AG10803 (cell line): ENCODE results near the gene ATP8A2.

Source experiments
- DNase-seq: peaks from one replicate; pipeline ENCODE4 v3.0.0; 2010; ENCODE audit warnings: low read depth
- H3K4me3 ChIP-seq: 2 replicates; pipeline ENCODE4 v1.5.1; 2011; ENCODE audit warnings: mild to moderate bottlenecking, low read length, control low read depth
- CTCF ChIP-seq: conservative IDR thresholded peaks from 2 replicates; pipeline ENCODE4 v1.5.1; 2011; ENCODE audit warnings: mild to moderate bottlenecking, low read length, control low read depth, inconsistent platforms

The ATP8A2 gene

DNA sequence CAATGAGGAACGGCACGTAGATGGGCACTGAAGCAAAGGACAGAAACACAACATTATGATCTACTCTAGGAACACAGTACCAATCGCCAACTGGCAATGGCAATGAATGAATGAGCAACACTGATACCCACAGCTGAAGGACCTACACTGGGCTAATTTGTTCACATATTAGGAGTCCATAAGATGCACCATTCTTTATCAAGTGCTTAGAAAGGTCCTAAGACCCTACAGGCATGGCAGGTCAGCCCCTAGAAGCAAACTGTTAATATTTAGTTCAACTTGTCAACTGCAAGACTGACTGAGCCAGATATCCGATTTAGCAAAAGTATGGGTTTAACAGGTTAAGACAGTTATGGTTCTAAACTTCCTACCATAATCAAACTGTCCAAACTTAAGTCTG lies 675.3 kb downstream of the ATP8A2 start:
- no peak for TF ChIP-seq CTCF
- DNase-seq: no peak
- no peak overlapping the region for H3K4me3 ChIP-seq

- DNase-seq: no peak
- no peak for TF ChIP-seq CTCF
- no peak overlapping the region for H3K4me3 ChIP-seq
These were observed 677.0 kb downstream of the ATP8A2 start for GRCh38 chr13:26048741-26049140.

DNA sequence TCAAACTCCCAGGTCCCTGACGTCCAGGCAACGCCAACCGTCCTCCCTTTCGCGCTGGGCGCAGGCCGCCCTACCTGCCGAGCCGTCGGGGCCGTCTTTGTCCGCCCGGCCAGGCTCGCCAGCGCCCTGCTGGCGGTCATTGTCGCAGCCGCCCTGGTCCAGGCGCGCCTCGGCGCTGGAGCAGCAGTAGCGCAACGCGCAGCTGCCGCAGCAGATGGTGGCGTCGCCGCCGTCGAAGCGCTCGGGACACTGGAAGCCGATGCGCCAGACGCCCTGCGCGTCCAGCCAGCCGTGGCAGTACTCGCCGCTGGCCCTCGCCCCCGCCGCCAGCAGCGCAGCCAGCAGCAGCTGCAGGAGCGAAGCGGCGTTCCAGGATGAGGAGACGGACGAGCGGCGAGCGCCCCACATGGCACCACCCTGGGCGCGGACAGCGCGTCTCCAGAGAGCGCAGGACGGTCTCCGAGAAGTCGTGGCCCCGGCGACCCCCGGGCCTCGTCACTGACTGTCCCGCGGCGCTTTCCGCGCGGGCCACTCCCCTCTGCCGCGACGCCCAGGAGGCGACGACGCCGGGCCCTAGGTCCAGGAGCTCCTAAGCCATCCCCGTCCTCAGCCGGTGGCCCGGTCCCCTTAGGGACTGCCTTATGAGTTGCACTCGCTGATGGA lies 678.9 kb downstream of the ATP8A2 start:
- no peak for TF ChIP-seq CTCF
- no peak for DNase-seq
- H3K4me3 ChIP-seq: no peak overlapping the region

DNA sequence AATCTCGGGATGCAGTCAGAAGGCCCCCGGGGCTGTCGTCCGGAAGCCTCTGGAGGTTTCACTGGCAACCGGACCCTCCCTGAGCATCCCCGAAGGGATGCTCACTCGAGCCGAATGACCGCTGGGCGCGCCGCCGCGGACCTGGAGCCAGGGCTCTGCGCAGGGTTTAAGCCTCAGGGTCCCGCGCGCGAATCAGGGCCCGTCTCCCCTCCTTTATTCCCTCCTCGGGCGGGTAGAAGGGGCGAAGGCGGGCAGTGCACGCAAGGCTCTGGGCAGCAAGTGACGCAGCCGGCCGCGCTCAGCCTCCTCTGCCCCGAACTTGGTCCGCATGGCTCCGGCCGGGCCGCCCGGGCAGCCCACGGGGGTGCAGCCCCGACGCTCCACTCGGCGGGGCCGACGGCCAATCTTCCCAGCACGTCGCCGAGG lies 679.5 kb downstream of the ATP8A2 start:
- DNase-seq: no peak
- TF ChIP-seq CTCF: no peak
- H3K4me3 ChIP-seq: no peak overlapping the region

- peak within 1 kb of the TSS; percentile 46 for H3K4me3 ChIP-seq
- TF ChIP-seq CTCF: no peak
- peak; percentile 30 for DNase-seq
These were observed 680.0 kb downstream of the ATP8A2 start, which contains the start of gene SHISA2 for GRCh38 chr13:26051657-26052311. Gene SHISA2, minus strand, starts transcription at chr13:26052016. Its CDS starts 1,041 bp downstream, at chr13:26050975.

DNA sequence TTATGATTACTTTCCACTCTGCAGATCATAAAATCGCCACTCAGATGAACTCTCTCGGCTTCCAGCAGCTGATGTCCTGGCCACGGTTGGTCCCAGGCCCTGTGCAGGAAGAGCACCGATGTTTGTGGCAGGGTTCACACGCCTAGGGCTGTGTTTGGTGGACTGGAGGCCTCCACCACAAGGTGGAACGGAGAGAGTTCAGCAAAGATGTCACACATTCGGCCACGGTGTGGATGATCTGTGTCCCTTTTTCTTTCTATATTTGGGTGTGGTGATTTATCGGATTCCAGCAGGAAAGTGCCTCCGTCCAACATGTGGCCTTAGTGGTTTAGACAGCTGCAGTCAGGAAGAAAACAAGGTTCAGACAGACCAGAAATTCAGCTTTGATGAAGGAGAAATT lies 680.6 kb downstream of the ATP8A2 start:
- TF ChIP-seq CTCF: no peak
- peak overlapping the region; percentile 43 for H3K4me3 ChIP-seq
- no peak for DNase-seq

GRCh38 chr13:26053418-26053980 lies 681.7 kb downstream of the ATP8A2 start:
- no peak for DNase-seq
- H3K4me3 ChIP-seq: no peak overlapping the region
- no peak for TF ChIP-seq CTCF
